GM12873 (cell line): ENCODE data around the gene EML6.

Experiments used
- TF ChIP-seq, protein P1 (sequence below): IDR thresholded peaks from 2 replicates; pipeline ENCODE4 v1.5.1; 2012; ENCODE audit warnings: low read depth, mild to moderate bottlenecking, moderate library complexity, low read length, control low read depth; ENCODE audit not compliant: insufficient read depth; ENCODE audit errors: missing control alignments

Gene EML6

DNA sequence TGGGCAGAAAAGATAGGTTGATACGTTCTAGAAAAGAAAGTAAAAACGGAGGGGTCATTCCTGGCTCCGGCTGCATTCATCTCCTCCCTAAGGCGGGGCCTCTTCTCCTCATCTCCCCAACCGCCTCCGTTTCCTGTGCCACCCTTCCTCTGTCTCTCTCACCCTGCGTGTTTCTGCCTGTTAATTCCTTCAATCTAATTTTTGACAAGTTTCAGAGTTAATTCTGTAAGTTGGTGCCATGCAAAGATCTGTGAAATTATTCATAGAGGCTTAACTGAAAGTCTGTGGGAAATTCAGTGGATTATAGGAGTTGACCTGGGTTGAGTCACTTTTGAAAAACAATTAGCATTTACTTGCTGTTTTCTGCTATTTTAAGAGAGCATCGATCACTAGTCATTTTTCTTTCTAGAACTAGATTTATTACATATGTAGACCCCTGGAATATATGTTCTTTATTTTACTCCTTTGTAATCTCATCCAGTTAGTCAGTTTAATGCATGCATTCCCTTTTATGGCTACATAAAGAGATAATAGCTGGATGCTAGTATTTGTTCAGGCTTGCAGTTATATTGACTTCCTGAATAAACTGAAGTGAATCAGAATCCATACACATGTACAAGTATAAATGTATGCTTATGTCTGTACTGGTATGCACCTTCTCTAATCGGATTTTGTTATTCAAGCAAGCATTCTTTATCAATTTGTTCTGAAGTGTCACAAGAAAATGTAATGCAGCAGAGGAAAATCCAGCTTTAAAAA lies 91.1 kb downstream of the EML6 start:
- TF ChIP-seq, protein P1, sequence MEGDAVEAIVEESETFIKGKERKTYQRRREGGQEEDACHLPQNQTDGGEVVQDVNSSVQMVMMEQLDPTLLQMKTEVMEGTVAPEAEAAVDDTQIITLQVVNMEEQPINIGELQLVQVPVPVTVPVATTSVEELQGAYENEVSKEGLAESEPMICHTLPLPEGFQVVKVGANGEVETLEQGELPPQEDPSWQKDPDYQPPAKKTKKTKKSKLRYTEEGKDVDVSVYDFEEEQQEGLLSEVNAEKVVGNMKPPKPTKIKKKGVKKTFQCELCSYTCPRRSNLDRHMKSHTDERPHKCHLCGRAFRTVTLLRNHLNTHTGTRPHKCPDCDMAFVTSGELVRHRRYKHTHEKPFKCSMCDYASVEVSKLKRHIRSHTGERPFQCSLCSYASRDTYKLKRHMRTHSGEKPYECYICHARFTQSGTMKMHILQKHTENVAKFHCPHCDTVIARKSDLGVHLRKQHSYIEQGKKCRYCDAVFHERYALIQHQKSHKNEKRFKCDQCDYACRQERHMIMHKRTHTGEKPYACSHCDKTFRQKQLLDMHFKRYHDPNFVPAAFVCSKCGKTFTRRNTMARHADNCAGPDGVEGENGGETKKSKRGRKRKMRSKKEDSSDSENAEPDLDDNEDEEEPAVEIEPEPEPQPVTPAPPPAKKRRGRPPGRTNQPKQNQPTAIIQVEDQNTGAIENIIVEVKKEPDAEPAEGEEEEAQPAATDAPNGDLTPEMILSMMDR: no peak

DNA sequence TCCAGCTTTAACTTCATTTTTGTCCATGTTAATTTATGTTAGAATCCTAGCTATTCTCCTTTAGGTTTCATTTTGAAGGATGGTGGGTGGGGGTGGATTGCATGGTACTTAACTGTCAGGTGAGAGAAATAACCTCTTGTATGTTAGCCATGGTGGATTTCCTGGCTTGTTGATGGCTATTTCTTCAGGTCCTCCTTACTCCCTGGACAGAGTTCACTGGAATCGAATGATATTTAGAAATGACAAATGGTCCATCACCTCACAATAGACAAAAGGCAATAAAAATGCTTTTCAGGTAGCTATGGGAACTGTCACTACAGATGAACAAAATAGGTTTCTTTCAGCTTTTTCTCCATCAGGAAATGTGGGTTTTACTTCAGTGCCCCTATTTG lies 91.7 kb downstream of the EML6 start:
- TF ChIP-seq, protein P1: no peak

DNA sequence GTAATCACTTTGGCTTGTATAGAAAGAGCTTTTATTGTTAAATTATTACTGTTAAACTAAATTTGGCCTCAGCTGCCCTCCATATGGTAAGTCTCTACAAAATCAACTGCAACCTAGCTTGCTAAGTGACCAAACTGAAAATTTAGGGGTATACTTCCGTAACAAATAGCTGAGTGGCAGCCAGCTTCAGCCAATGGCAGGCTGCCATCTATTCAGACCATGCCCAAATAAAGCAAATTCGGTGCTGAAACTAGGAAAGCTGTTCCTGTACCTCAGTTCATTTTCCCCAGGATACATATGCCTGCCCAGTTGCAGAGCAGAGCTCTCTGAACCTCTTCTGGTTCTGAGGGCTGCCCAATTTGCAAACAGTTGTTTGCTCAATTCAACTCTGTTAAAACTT lies 94.8 kb downstream of the EML6 start:
- TF ChIP-seq, protein P1: no peak

DNA sequence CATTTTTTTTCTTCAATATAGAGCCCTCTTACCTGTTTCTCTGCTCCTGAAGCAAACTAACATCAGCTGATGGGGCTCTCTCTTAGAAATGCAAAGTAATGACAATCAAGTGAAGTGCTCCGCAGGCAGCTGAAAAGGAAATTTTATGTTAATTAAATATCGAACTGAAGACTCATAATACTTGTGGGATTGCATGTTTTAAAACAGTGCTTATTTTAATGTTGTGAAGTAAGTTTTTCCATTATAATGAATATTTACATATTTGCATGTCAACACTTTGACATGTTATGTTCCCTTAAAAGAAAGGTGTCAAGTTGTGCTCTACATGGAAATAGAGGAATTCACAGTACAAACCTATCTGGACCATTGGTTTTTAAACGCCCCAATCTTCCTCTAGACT lies 97.1 kb downstream of the EML6 start:
- TF ChIP-seq, protein P1: no peak

DNA sequence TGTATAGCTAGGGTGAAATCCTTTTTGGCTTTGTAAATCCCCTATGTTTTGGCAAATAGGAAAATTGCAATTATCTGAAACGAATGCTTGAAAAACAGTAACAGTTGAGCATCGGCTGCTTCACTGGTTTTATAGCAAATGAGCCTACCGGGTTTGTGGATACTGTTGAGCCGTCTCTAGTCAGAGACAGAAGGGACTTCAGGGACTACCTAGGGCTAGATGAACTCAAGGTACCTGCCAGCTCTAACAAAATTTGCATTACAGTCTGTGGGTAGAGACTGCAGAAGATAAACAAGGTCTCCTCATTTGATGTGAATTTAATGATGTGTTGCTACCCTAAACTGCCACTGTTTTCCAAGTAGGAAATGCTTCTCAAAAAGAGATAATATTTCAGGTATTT lies 101.1 kb downstream of the EML6 start:
- TF ChIP-seq, protein P1: no peak

DNA sequence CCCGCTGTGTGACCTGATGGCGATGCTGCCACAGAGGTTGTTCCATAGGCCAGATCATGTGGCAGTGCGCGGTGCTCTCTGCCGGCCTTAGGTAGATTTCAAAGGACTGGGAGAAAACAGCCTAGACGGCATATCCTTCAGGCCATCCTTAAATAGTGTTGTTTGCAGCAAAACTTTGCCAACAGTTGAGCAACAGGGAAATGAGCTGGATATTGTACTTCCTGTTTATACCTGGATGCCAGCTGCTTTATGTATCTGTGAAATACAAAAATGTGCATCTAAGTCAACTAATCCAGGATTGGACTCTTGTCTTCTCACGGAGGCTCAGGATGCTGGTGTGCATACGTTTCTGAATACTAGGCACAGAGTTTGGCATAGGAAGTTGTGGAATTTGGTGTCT lies 107.1 kb downstream of the EML6 start:
- TF ChIP-seq, protein P1: no peak

DNA sequence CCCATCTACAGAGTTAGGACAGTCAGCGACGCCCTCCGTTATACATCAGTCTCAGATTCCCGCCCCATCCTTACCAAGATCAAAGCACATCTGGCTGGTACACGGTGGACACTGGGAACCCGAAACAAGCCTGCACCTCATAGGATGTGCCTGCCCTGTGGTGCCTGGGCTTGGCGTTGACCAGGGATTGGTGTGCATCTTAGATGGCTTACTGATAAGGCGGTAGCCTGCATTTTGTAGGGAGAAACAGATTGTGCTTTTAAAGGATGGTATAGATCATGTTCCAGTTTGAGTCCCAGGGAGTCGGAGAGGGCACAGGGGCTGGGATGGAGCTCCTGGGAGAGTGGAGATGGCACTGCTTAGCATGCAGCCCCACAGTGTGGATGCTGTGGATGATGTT lies 108.0 kb downstream of the EML6 start:
- TF ChIP-seq, protein P1: no peak
